Measurements from ENCODE around the gene TOMM70. TPM values are rescaled to one million over a fixed set of nuclear protein-coding genes. Genes with fewer than 3 reads are reported as not detected.
"Not testable (repeated sequence)": the region's sequence is repeated elsewhere in the genome, so short reads cannot be mapped to it uniquely, and the experiment has no call there.

The TOMM70 gene
- total and polyA plus RNA-seq, 2 of the 13 experiments (the other 11 are each of a cell fraction or from before 2014, with no cell fraction given) = 27.0 to 77.2 TPM

DNA sequence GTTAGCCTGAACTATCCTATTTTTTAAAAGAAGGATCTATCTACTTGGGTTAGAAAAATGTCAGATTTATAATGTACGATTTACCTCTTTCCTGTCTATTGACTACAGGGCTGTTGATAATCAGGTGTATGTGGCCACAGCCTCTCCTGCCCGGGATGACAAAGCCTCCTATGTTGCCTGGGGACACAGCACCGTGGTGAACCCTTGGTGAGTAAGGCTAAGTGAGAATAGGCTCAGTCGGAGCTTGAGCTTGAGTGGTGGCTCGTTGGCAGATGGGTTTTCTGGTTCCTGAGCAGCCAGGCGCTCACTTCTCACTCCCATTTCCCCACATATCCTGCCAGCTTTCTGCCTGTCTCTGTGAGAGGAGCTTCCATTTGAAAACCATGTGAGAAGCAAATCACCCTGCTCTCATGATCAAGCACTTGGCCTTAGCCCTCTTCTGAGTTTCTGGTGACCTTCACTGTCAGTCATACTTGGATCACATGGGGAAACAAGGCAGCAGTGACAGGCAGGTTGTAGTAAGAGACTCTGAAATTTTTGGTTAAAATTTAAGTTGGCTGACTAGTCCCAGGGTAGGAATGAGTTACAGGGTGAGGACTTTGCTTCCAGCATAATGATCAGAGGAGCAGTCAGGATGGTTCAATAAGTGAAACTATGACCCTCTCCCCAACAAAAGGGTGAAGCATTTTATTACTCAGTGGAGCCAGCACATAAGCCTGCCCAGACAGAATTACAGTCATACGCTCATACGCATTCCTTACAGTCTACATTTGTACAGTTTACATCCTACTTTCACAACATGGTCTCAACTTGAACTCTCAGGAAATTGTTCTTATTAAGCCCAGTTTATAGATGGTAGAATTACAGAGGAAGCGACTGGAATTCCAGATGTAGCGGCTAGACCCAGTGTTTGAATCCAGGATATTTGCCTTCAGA lies 48.3 kb downstream of the TOMM70 start (continued):
- TF ChIP-seq, protein P1, sequence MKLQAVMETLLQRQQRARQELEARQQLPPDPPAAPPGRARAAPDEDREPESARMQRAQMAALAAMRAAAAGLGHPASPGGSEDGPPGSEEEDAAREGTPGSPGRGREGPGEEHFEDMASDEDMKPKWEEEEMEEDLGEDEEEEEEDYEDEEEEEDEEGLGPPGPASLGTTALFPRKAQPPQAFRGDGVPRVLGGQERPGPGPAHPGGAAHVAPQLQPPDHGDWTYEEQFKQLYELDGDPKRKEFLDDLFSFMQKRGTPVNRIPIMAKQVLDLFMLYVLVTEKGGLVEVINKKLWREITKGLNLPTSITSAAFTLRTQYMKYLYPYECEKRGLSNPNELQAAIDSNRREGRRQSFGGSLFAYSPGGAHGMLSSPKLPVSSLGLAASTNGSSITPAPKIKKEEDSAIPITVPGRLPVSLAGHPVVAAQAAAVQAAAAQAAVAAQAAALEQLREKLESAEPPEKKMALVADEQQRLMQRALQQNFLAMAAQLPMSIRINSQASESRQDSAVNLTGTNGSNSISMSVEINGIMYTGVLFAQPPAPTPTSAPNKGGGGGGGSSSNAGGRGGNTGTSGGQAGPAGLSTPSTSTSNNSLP (IDR thresholded peaks at IDR 0.05; ENCODE audit: low read depth, low read length) = 0 out of 2 replicates have a peak, but pooled peaks have one; percentile 14
- TF ChIP-seq MAFF (IDR thresholded peaks at IDR 0.05; ENCODE audit: low read depth, low read length) (no peak), SKI (IDR thresholded peaks at IDR 0.05; ENCODE audit: partially characterized antibody) (peak; percentile 31), CENPX (CRISPR knock-in tag; IDR thresholded peaks at IDR 0.05) (no peak)
- TF ChIP-seq, protein P2, sequence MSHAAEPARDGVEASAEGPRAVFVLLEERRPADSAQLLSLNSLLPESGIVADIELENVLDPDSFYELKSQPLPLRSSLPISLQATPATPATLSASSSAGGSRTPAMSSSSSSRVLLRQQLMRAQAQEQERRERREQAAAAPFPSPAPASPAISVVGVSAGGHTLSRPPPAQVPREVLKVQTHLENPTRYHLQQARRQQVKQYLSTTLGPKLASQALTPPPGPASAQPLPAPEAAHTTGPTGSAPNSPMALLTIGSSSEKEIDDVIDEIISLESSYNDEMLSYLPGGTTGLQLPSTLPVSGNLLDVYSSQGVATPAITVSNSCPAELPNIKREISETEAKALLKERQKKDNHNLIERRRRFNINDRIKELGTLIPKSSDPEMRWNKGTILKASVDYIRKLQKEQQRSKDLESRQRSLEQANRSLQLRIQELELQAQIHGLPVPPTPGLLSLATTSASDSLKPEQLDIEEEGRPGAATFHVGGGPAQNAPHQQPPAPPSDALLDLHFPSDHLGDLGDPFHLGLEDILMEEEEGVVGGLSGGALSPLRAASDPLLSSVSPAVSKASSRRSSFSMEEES (CRISPR knock-in tag; IDR thresholded peaks at IDR 0.05) = no peak

GRCh38 chr3:100351770-100352169 lies 49.1 kb downstream of the TOMM70 start:
- H3K4me3 ChIP-seq (replicated peaks in 1 of 3; ENCODE audit: insufficient read depth in 1 of 3, low read depth in 2 of 3, low read length in 3 of 3); H4K20me1 ChIP-seq (ENCODE audit: insufficient read depth, low read length); CTCF ChIA-PET (ENCODE audit: low intra/inter-chr PET ratio, low total read pairs); H3K27me3 ChIP-seq (ENCODE audit: control insufficient read depth in 1 of 2, insufficient read depth in 2 of 2, low read length in 2 of 2); POLR2A ChIA-PET; H2AFZ ChIP-seq (ENCODE audit: low read length); DNase-seq (ENCODE audit: low spot score); in situ Hi-C loops (cut with HindIII; ENCODE audit: extremely low pct_ligation_motif_present, low pct_unique_long_range_greater_than_20kb); BruUV-seq (replicated peaks); H3K9ac ChIP-seq (ENCODE audit: insufficient read depth, low read depth, low read length); H3K4me2 ChIP-seq (ENCODE audit: low read depth, low read length); H3K27ac ChIP-seq (ENCODE audit: extremely low read length, insufficient read depth, low read length); intact Hi-C loops (cut with micrococcal nuclease; ENCODE audit: unreplicated experiment); FAIRE-seq; ATAC-seq; H3K79me2 ChIP-seq (ENCODE audit: insufficient read depth, low read length); H3K9me3 ChIP-seq (ENCODE audit: low read length): not testable (repeated sequence)
- H3K4me1 ChIP-seq (ENCODE audit: insufficient read depth, low read length) = peaks cover 23% of the 10 kb centered on the region
- WGBS (ENCODE audit: low lambda C conversion rate) = 94% methylated on average over 2 of the region's 2 CpGs
- peaks cover 14 to 49% of the 10 kb centered on the region in 2 experiments; a peak in 4 of 5 replicates for H3K36me3 ChIP-seq (replicated peaks in 1 of 2; ENCODE audit: control insufficient read depth in 1 of 2, insufficient read depth in 2 of 2, low read length in 2 of 2)
